Measurements from ENCODE around the gene NAA20.

GRCh38 chr20:20034486-20034885 lies 17.3 kb downstream of the NAA20 start:
- TF ChIP-seq CTCF (conservative IDR thresholded peaks at IDR 0.05; ENCODE audit: low read depth, low read length) (no peak), EZH2phosphoT487 (IDR thresholded peaks at IDR 0.05; ENCODE audit: borderline replicate concordance, low read length) (no peak)

Measured in PC-3 (cell line).